H9 (cell line): ENCODE results near the gene BACE1-AS. TPM values are rescaled to one million over a fixed set of nuclear protein-coding genes. Genes with fewer than 3 reads are reported as not detected.

Experiments
- DNase-seq: peaks from one replicate; pipeline ENCODE4 v3.0.0-alpha.2; 2017
- H2AFZ ChIP-seq: one replicate; pipeline ENCODE4 v1.6.1; 2013; ENCODE audit warnings: mild to moderate bottlenecking, low read length, control low read depth, moderate library complexity
- H2AK5ac ChIP-seq: 2 replicates; pipeline ENCODE4 v1.6.1; 2013; ENCODE audit warnings: low read length, control low read depth, mixed read lengths; ENCODE audit not compliant: insufficient read length
- H2BK120ac ChIP-seq: one replicate; pipeline ENCODE4 v1.6.1; 2013; ENCODE audit warnings: low read depth, mild to moderate bottlenecking, low read length, control low read depth, inconsistent platforms; ENCODE audit not compliant: poor library complexity, severe bottlenecking
- H2BK12ac ChIP-seq: 2 replicates; pipeline ENCODE4 v1.6.1; 2013; ENCODE audit warnings: low read length, control low read depth, mixed read lengths, low read depth; ENCODE audit not compliant: insufficient read length
- H2BK15ac ChIP-seq: 2 replicates; pipeline ENCODE4 v1.6.1; 2013; ENCODE audit warnings: low read depth, low read length, control low read depth
- H2BK20ac ChIP-seq: one replicate; pipeline ENCODE4 v1.6.1; 2013; ENCODE audit warnings: low read depth, mild to moderate bottlenecking, low read length, control low read depth, inconsistent platforms; ENCODE audit not compliant: poor library complexity, severe bottlenecking
- H2BK5ac ChIP-seq: 2 replicates; pipeline ENCODE4 v1.6.1; 2013; ENCODE audit warnings: low read length, control low read depth, mixed read lengths; ENCODE audit not compliant: insufficient read length
- H3K14ac ChIP-seq: 2 replicates; pipeline ENCODE4 v1.6.1; 2013; ENCODE audit warnings: low read length, control low read depth; ENCODE audit not compliant: insufficient read depth
- H3K18ac ChIP-seq: 2 replicates; pipeline ENCODE4 v1.6.1; 2013; ENCODE audit warnings: low read depth, mild to moderate bottlenecking, mixed read lengths, low read length, control low read depth; ENCODE audit not compliant: insufficient read length
- H3K23ac ChIP-seq: 2 replicates; pipeline ENCODE4 v1.6.1; 2013; ENCODE audit warnings: low read length, control low read depth, mixed read lengths, low read depth; ENCODE audit not compliant: insufficient read length
- H3K23me2 ChIP-seq: 2 replicates; pipeline ENCODE4 v1.6.1; 2013; ENCODE audit warnings: low read depth, mild to moderate bottlenecking, mixed read lengths, low read length, control low read depth; ENCODE audit not compliant: insufficient read length, poor library complexity, severe bottlenecking
- H3K27ac ChIP-seq: 2 replicates; pipeline ENCODE4 v1.5.1; 2013; ENCODE audit warnings: low read length, control low read depth, mixed read lengths, low read depth; ENCODE audit not compliant: insufficient read length
- H3K27me3 ChIP-seq: 2 replicates; pipeline ENCODE4 v1.6.1; 2013; ENCODE audit warnings: low read length, control low read depth, inconsistent platforms; ENCODE audit not compliant: insufficient read depth
- H3K4ac ChIP-seq: 2 replicates; pipeline ENCODE4 v1.6.1; 2013; ENCODE audit warnings: low read depth, mild to moderate bottlenecking, control low read depth, inconsistent platforms, low read length, moderate library complexity
- H3K4me1 ChIP-seq: 2 replicates; pipeline ENCODE4 v1.6.1; 2013; ENCODE audit warnings: low read length, control low read depth, inconsistent platforms; ENCODE audit not compliant: insufficient read depth
- H3K4me2 ChIP-seq: 2 replicates; pipeline ENCODE4 v1.6.1; 2013; ENCODE audit warnings: low read length, control low read depth, mixed read lengths; ENCODE audit not compliant: insufficient read length, insufficient read depth
- H3K56ac ChIP-seq: 2 replicates; pipeline ENCODE4 v1.6.1; 2013; ENCODE audit warnings: low read depth, mild to moderate bottlenecking, mixed read lengths, low read length, control low read depth; ENCODE audit not compliant: insufficient read length
- H3K79me1 ChIP-seq: 2 replicates; pipeline ENCODE4 v1.6.1; 2013; ENCODE audit warnings: low read depth, mild to moderate bottlenecking, moderate library complexity, low read length, control low read depth, inconsistent platforms; ENCODE audit not compliant: insufficient read depth, poor library complexity, severe bottlenecking
- H3K79me2 ChIP-seq: 2 replicates; pipeline ENCODE4 v1.6.1; 2013; ENCODE audit warnings: low read length, control low read depth, inconsistent platforms; ENCODE audit not compliant: insufficient read depth
- H3K9ac ChIP-seq: 2 replicates; pipeline ENCODE4 v1.6.1; 2013; ENCODE audit warnings: low read length, control low read depth, mixed read lengths; ENCODE audit not compliant: insufficient read length; ENCODE audit errors: extremely low read depth
- H3K9me3 ChIP-seq: one replicate; pipeline ENCODE4 v1.6.1; 2013; ENCODE audit warnings: low read depth, low read length, inconsistent platforms; ENCODE audit not compliant: control insufficient read depth
- H3T11ph ChIP-seq: one replicate; pipeline ENCODE4 v1.6.1; 2013; ENCODE audit warnings: mild to moderate bottlenecking, low read length, control low read depth, inconsistent platforms
- H4K20me1 ChIP-seq: one replicate; pipeline ENCODE4 v1.6.1; 2013; ENCODE audit not compliant: control insufficient read depth, insufficient read length, insufficient read depth
- H4K5ac ChIP-seq: 2 replicates; pipeline ENCODE4 v1.6.1; 2013; ENCODE audit warnings: low read depth, mild to moderate bottlenecking, mixed read lengths, low read length, control low read depth; ENCODE audit not compliant: insufficient read length
- H4K8ac ChIP-seq: replicated peaks from 2 replicates; pipeline ENCODE4 v1.6.1; 2013; ENCODE audit warnings: low read length, control low read depth, mixed read lengths, low read depth; ENCODE audit not compliant: insufficient read length
- H4K91ac ChIP-seq: 2 replicates; pipeline ENCODE4 v1.6.1; 2013; ENCODE audit warnings: low read depth, mild to moderate bottlenecking, moderate library complexity, mixed read lengths, low read length, control low read depth; ENCODE audit not compliant: insufficient read length
- H3K27ac Mint-ChIP-seq, 3 experiments: 2 replicates in 2 of 3; 3 replicates in 1 of 3; pipeline ENCODE4 v1.8.0; 2020 to 2021; ENCODE audit warnings: mixed read lengths in 3 of 3, mild to moderate bottlenecking in 1 of 3, moderate library complexity in 1 of 3
- H3K27me3 Mint-ChIP-seq: 2 replicates; pipeline ENCODE4 v1.8.0; 2021; ENCODE audit warnings: low read depth, mild to moderate bottlenecking, moderate library complexity, mixed read lengths
- H3K36me3 Mint-ChIP-seq, 3 experiments: 2 replicates in 2 of 3; 3 replicates in 1 of 3; pipeline ENCODE4 v1.8.0; 2020 to 2021; ENCODE audit warnings: low read depth in 3 of 3, mixed read lengths in 3 of 3; ENCODE audit not compliant: insufficient read depth in 1 of 3
- H3K4me1 Mint-ChIP-seq, 2 experiments: 2 replicates each; pipeline ENCODE4 v1.8.0; 2020; ENCODE audit warnings: mixed read lengths in 2 of 2
- H3K4me3 Mint-ChIP-seq, 2 experiments: 2 replicates in 1 of 2; 3 replicates in 1 of 2; pipeline ENCODE4 v1.8.0; 2020 to 2021; ENCODE audit warnings: mild to moderate bottlenecking in 2 of 2, mixed read lengths in 2 of 2, moderate library complexity in 1 of 2
- H3K9me3 Mint-ChIP-seq, 2 experiments: 2 replicates in 1 of 2; 3 replicates in 1 of 2; pipeline ENCODE4 v1.8.0; 2020; ENCODE audit warnings: mild to moderate bottlenecking in 2 of 2, mixed read lengths in 2 of 2, moderate library complexity in 1 of 2
- WGBS: extraction: QIAGEN DNeasy Blood & Tissue Kit; methylation state at CpG from one replicate; pipeline ENCODE4 v1.1.7; 2013; ENCODE audit warnings: missing lambda C conversion rate, low lambda C conversion rate, mixed read lengths; ENCODE audit not compliant: insufficient read length; ENCODE audit errors: extremely low coverage; 5-methylcytosine and 5-hydroxymethylcytosine counted together
- total RNA-seq: library from RNA; stranded (reverse); gene quantifications from 2 replicates; pipeline ENCODE4 v1.2.1, GENCODE V29; 2021
- TF ChIP-seq, protein P1 (sequence below): fragments of 200-600 bp; sonication (generic); conservative IDR thresholded peaks from 3 replicates; pipeline ENCODE4 v1.8.0; 2021; ENCODE audit warnings: antibody characterized with exemption, mild to moderate bottlenecking

The BACE1-AS gene
- total RNA-seq, 1 experiment from 2014 or later: 9.9 TPM

- Histone ChIP-seq H2AFZ (no peak overlapping the region), H3K4me1 (peaks cover 4% of the 10 kb centered on the region; the same call in 1 of the 2 replicates), H2BK20ac (no peak overlapping the region), H3K14ac (no peak overlapping the region), H3K27me3 (no peaks in the 10 kb centered on the region), H3T11ph (no peak overlapping the region), H3K79me2 (no peaks in the 10 kb centered on the region), H2BK120ac (no peak overlapping the region), H4K20me1 (no peaks in the 10 kb centered on the region), H4K8ac (no peak overlapping the region), H3K4me2 (no peak overlapping the region), H3K9me3 (no peaks in the 10 kb centered on the region), H3K79me1 (no peaks in the 10 kb centered on the region), H2BK5ac (no peak overlapping the region), H2BK12ac (no peak overlapping the region), H3K23me2 (no peaks in the 10 kb centered on the region), H3K56ac (no peak overlapping the region), H2BK15ac (no peak overlapping the region), H3K4ac (no peak overlapping the region), H2AK5ac (no peak overlapping the region), H3K23ac (no peak overlapping the region), H3K18ac (no peak overlapping the region), H3K27ac (no peak overlapping the region), H4K91ac (no peak overlapping the region), H3K9ac (no peak overlapping the region), H4K5ac (no peak overlapping the region)
- Mint-ChIP-seq H3K9me3 (no peaks in the 10 kb centered on the region), H3K4me1 (peaks cover 21% of the 10 kb centered on the region in 2 experiments), H3K36me3 (peaks cover 0 to 15% (median 11%) of the 10 kb centered on the region in 3 experiments; a peak in 4 of 7 replicates), H3K4me3 (no peak overlapping the region), H3K27ac (peak overlapping the region in 1 of 3 experiments; percentile 26; a peak in 2 of 7 replicates), H3K27me3 (no peaks in the 10 kb centered on the region; the same call in 1 of the 2 replicates)
- TF ChIP-seq, protein P1, sequence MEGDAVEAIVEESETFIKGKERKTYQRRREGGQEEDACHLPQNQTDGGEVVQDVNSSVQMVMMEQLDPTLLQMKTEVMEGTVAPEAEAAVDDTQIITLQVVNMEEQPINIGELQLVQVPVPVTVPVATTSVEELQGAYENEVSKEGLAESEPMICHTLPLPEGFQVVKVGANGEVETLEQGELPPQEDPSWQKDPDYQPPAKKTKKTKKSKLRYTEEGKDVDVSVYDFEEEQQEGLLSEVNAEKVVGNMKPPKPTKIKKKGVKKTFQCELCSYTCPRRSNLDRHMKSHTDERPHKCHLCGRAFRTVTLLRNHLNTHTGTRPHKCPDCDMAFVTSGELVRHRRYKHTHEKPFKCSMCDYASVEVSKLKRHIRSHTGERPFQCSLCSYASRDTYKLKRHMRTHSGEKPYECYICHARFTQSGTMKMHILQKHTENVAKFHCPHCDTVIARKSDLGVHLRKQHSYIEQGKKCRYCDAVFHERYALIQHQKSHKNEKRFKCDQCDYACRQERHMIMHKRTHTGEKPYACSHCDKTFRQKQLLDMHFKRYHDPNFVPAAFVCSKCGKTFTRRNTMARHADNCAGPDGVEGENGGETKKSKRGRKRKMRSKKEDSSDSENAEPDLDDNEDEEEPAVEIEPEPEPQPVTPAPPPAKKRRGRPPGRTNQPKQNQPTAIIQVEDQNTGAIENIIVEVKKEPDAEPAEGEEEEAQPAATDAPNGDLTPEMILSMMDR: no peak
- no CpG with 5 or more reads among the region's 6 CpGs for WGBS
- DNase-seq: no peak
Measured at GRCh38 chr11:117296881-117297280, 5.7 kb downstream of the BACE1-AS start.
